PC-3 (cell line): ENCODE data around the gene CNTN6. TPM values are rescaled to one million over a fixed set of nuclear protein-coding genes. Genes with fewer than 3 reads are reported as not detected.
A peak's percentile ranks its signal among the peaks of the same experiment; 100 is the strongest.

Source experiments
- ATAC-seq: fragments of 200-7000 bp; cut with Tn5 transposase; 2 replicates; pipeline ENCODE4 v1.9.1; 2020; ENCODE audit warnings: mild to moderate bottlenecking, moderate library complexity
- BruUV-seq: library from RNA; stranded (reverse); fragments of 400-500 nt; replicated peaks from 2 replicates; lab custom pipeline; 2021; lab: Mats Ljungman, UMichigan
- CTCF ChIA-PET: fragments of 300-600 bp; sonication (Branson Sonifier 250); formaldehyde crosslinking; loops from one replicate; lab custom pipeline; 2022; ENCODE audit warnings: antibody characterized with exemption; lab: Charles Lee
- POLR2A ChIA-PET: fragments of 300-600 bp; sonication (Branson Sonifier 250); formaldehyde crosslinking; loops from one replicate; lab custom pipeline; 2022; ENCODE audit warnings: antibody characterized with exemption; ENCODE audit not compliant: unreplicated experiment; lab: Charles Lee
- DNase-seq: peaks from one replicate; pipeline ENCODE4 v3.0.0-alpha.2; 2015
- H2AFZ ChIP-seq: fragments of 300-600 bp; sonication (generic); 2 replicates; pipeline ENCODE4 v1.6.0; 2016; ENCODE audit warnings: antibody characterized with exemption, low read length
- H3F3A ChIP-seq: fragments of 300-600 bp; sonication (generic); one replicate; pipeline ENCODE4 v1.6.0; 2017; ENCODE audit warnings: antibody characterized with exemption, low read length, control low read depth, mild to moderate bottlenecking; ENCODE audit not compliant: unreplicated experiment
- H3K27ac ChIP-seq: fragments of 300-600 bp; sonication (generic); 2 replicates; pipeline ENCODE4 v1.5.1; 2016; ENCODE audit warnings: mild to moderate bottlenecking, low read length
- H3K27me3 ChIP-seq: fragments of 300-600 bp; sonication (generic); 2 replicates; pipeline ENCODE4 v1.6.1; 2016; ENCODE audit warnings: low read length, mixed read lengths
- H3K36me3 ChIP-seq: fragments of 300-600 bp; sonication (generic); 2 replicates; pipeline ENCODE4 v1.6.1; 2016; ENCODE audit warnings: low read depth, mixed run types, low read length, mixed read lengths
- H3K4me1 ChIP-seq: fragments of 300-600 bp; sonication (generic); 2 replicates; pipeline ENCODE4 v1.5.1; 2016; ENCODE audit warnings: low read length; ENCODE audit not compliant: insufficient read depth
- H3K4me2 ChIP-seq: fragments of 300-600 bp; sonication (generic); 2 replicates; pipeline ENCODE4 v1.6.0; 2016; ENCODE audit warnings: low read length
- H3K4me3 ChIP-seq: fragments of 300-600 bp; sonication (generic); 2 replicates; pipeline ENCODE4 v1.5.1; 2016; ENCODE audit warnings: mild to moderate bottlenecking, low read length, mixed read lengths
- H3K79me2 ChIP-seq: fragments of 300-600 bp; sonication (generic); 2 replicates; pipeline ENCODE4 v1.6.1; 2017; ENCODE audit warnings: low read length, mixed read lengths
- H3K9ac ChIP-seq: fragments of 300-600 bp; sonication (generic); 2 replicates; pipeline ENCODE4 v1.6.0; 2016; ENCODE audit warnings: mild to moderate bottlenecking, low read length
- H3K9me2 ChIP-seq: fragments of 300-600 bp; sonication (generic); replicated peaks from 2 replicates; pipeline ENCODE4 v1.6.1; 2016; ENCODE audit warnings: mixed run types, low read length, mixed read lengths
- H3K9me3 ChIP-seq: fragments of 300-600 bp; sonication (generic); 2 replicates; pipeline ENCODE4 v1.6.1; 2016; ENCODE audit warnings: low read length, mixed read lengths
- H4K20me1 ChIP-seq: fragments of 300-600 bp; sonication (generic); 2 replicates; pipeline ENCODE4 v1.6.1; 2016; ENCODE audit warnings: low read length, mixed read lengths
- EZH2 ChIP-seq: fragments of 300-600 bp; sonication (generic); IDR thresholded peaks from one replicate; pipeline ENCODE4 v1.6.1; 2017; ENCODE audit warnings: antibody characterized with exemption, mild to moderate bottlenecking, low read length; ENCODE audit not compliant: unreplicated experiment
- EZH2phosphoT487 ChIP-seq: fragments of 300-600 bp; sonication (generic); IDR thresholded peaks from 2 replicates; pipeline ENCODE4 v1.6.1; 2018; ENCODE audit warnings: mild to moderate bottlenecking, antibody characterized with exemption, low read length, borderline replicate concordance
- intact Hi-C: fragments of 100-400 bp; cut with micrococcal nuclease; formaldehyde crosslinking; loops from 2 replicates; pipeline ENCODE4 v1.9.0; 2023
- total RNA-seq: library from RNA; depleted of rRNA; stranded (reverse); fragments of >200 nt; gene quantifications from 2 replicates; pipeline ENCODE4 v1.2.3, GENCODE V29; 2014
- TF ChIP-seq, protein P1 (sequence below): fragments of 300-600 bp; sonication (generic); conservative IDR thresholded peaks from 2 replicates; pipeline ENCODE4 v1.5.1; 2017; ENCODE audit warnings: antibody characterized with exemption, low read depth, mild to moderate bottlenecking, low read length

Gene CNTN6
- total RNA-seq, 1 experiment from 2014 or later = not detected

DNA sequence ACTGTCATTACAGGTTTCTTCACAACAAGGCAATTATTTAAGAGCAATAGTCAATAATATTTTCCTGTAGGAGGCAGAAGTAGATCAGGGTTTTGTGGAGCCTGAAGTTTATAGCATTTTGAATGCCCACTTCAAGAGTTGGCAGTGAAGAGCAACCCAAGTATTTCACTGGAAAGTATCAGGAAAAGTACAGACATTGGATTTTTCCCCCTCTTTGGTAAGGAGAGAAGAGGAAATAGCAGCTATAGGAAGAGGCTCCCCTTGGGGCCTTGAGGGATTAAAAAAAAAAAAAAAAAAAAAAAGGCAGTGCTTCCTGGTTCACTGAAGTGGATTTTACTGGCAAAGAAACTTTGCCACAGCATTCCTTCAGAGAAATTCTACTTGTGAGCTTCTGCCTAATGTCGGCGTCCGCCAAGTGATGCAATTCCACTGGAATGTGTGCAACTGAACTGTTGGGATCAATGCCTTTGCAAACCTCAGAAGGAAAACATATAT is 5.7 kb upstream of the CNTN6 start:
- Histone ChIP-seq H3F3A (no peaks in the 10 kb centered on the region), H3K9ac (no peak overlapping the region), H3K4me3 (no peak overlapping the region), H3K36me3 (no peaks in the 10 kb centered on the region), H3K4me2 (no peak overlapping the region), H3K9me3 (peaks cover 46% of the 10 kb centered on the region), H3K27me3 (no peaks in the 10 kb centered on the region), H3K9me2 (no peaks in the 10 kb centered on the region), H3K27ac (no peak overlapping the region), H3K79me2 (no peaks in the 10 kb centered on the region), H4K20me1 (no peaks in the 10 kb centered on the region), H3K4me1 (no peaks in the 10 kb centered on the region), H2AFZ (no peak overlapping the region)
- intact Hi-C loops = no loop called here
- DNase-seq (peak; percentile 7), ATAC-seq (no peak)
- no TSS peak for BruUV-seq
- ChIA-PET POLR2A (no interaction called here), CTCF (interaction anchor here (0.7 kb wide), 1 partner anchor 257 kb away, joined by 18 read pairs; no protein-coding TSS in a partner anchor)
- TF ChIP-seq, protein P1, sequence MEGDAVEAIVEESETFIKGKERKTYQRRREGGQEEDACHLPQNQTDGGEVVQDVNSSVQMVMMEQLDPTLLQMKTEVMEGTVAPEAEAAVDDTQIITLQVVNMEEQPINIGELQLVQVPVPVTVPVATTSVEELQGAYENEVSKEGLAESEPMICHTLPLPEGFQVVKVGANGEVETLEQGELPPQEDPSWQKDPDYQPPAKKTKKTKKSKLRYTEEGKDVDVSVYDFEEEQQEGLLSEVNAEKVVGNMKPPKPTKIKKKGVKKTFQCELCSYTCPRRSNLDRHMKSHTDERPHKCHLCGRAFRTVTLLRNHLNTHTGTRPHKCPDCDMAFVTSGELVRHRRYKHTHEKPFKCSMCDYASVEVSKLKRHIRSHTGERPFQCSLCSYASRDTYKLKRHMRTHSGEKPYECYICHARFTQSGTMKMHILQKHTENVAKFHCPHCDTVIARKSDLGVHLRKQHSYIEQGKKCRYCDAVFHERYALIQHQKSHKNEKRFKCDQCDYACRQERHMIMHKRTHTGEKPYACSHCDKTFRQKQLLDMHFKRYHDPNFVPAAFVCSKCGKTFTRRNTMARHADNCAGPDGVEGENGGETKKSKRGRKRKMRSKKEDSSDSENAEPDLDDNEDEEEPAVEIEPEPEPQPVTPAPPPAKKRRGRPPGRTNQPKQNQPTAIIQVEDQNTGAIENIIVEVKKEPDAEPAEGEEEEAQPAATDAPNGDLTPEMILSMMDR = no peak
- TF ChIP-seq EZH2phosphoT487 (no peak), EZH2 (no peak)

DNA sequence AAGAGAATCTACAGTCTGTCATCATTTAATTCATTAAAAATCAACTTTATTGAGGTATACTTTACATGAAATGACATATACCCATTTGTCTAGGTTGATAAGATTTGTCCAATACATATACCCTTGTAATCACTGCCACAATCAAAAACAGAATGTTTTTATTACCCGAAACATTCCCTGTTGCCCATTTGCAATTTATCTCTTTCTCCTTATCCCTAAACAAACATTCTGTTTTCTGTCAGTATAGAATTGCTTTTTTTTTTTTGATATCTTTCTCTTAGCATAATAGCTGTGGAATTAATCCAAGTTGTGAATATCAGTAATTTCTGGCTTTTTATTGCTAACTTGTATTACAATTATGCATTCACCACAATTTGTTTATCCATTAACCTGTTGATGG is 4.3 kb upstream of the CNTN6 start:
- Histone ChIP-seq H3K9ac (no peak overlapping the region), H3K9me2 (no peaks in the 10 kb centered on the region), H3K27me3 (no peaks in the 10 kb centered on the region), H3K27ac (no peak overlapping the region), H3K36me3 (no peaks in the 10 kb centered on the region), H3K4me3 (no peak overlapping the region), H3K4me1 (no peaks in the 10 kb centered on the region), H3K79me2 (no peaks in the 10 kb centered on the region), H3K4me2 (no peak overlapping the region), H4K20me1 (no peaks in the 10 kb centered on the region), H3K9me3 (peaks cover 42% of the 10 kb centered on the region), H2AFZ (no peak overlapping the region), H3F3A (no peaks in the 10 kb centered on the region)
- POLR2A ChIA-PET = no interaction called here
- TF ChIP-seq EZH2 = no peak
- TF ChIP-seq, protein P1 = no peak
- no peak for TF ChIP-seq EZH2phosphoT487
- CTCF ChIA-PET = no interaction called here
- BruUV-seq = no TSS peak
- DNase-seq = no peak
- no peak for ATAC-seq
- intact Hi-C loops = no loop called here

DNA sequence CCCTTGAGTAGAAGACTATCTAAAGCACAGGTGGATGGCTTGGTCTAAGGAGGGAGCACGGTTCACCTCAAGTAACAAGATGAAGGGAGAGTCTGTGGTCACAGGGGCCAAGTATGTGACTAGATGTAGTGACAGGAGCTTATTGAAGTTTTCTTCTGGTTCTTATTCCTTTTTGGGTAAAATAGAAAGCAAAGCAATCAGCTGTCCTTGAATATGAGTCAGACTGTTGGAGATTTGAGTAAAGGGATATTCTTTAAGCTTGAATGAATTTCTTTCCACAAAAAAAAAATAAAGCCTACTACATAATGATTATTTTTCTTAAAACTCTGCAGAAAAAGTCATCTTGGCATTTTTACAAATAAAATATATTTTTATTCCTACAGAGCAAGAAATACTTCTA is 1.5 kb upstream of the CNTN6 start:
- no peak overlapping the region for H3K27ac ChIP-seq
- no peaks in the 10 kb centered on the region for H3K36me3 ChIP-seq
- TF ChIP-seq EZH2 (no peak), EZH2phosphoT487 (no peak)
- TF ChIP-seq, protein P1 = no peak
- no peak overlapping the region for H3K4me2 ChIP-seq
- H3K9me3 ChIP-seq = peaks cover 44% of the 10 kb centered on the region
- ATAC-seq (no peak), DNase-seq (no peak)
- no peaks in the 10 kb centered on the region for H4K20me1 ChIP-seq
- POLR2A ChIA-PET = no interaction called here
- H2AFZ ChIP-seq = no peak overlapping the region
- H3K79me2 ChIP-seq = no peaks in the 10 kb centered on the region
- H3K27me3 ChIP-seq = no peaks in the 10 kb centered on the region
- no peaks in the 10 kb centered on the region for H3K9me2 ChIP-seq
- H3K4me1 ChIP-seq = no peaks in the 10 kb centered on the region
- intact Hi-C loops = no loop called here
- CTCF ChIA-PET = no interaction called here
- H3F3A ChIP-seq = no peaks in the 10 kb centered on the region
- no TSS peak for BruUV-seq
- no peak overlapping the region for H3K9ac ChIP-seq
- no peak overlapping the region for H3K4me3 ChIP-seq
